MM.1S (cell line): ENCODE results near the gene RPUSD1.

ENCODE experiments used
- DNase-seq: peaks from one replicate; pipeline ENCODE4 v3.0.0-alpha.2; 2015
- H2AFZ ChIP-seq: fragments of 300-600 bp; sonication (generic); 2 replicates; pipeline ENCODE4 v1.6.0; 2016; ENCODE audit warnings: antibody characterized with exemption, low read length
- H3F3A ChIP-seq: fragments of 300-600 bp; sonication (generic); 2 replicates; pipeline ENCODE4 v1.6.1; 2016; ENCODE audit warnings: mild to moderate bottlenecking, antibody characterized with exemption, low read length, moderate library complexity, mixed read lengths; ENCODE audit not compliant: insufficient read depth
- H3K27ac ChIP-seq: fragments of 300-600 bp; sonication (generic); 2 replicates; pipeline ENCODE4 v1.5.1; 2016; ENCODE audit warnings: mild to moderate bottlenecking, low read length
- H3K27me3 ChIP-seq: fragments of 300-600 bp; sonication (generic); replicated peaks from 2 replicates; pipeline ENCODE4 v1.6.0; 2016; ENCODE audit warnings: low read length; ENCODE audit not compliant: insufficient read depth
- H3K36me3 ChIP-seq: fragments of 300-600 bp; sonication (generic); replicated peaks from 2 replicates; pipeline ENCODE4 v1.6.1; 2016; ENCODE audit warnings: mild to moderate bottlenecking, low read length, mixed read lengths; ENCODE audit not compliant: insufficient read depth
- H3K4me1 ChIP-seq: fragments of 300-600 bp; sonication (generic); 2 replicates; pipeline ENCODE4 v1.6.1; 2016; ENCODE audit warnings: low read length, mixed read lengths
- H3K4me2 ChIP-seq: fragments of 300-600 bp; sonication (generic); 2 replicates; pipeline ENCODE4 v1.6.0; 2016; ENCODE audit warnings: low read depth, low read length
- H3K4me3 ChIP-seq: fragments of 300-600 bp; sonication (generic); 2 replicates; pipeline ENCODE4 v1.5.1; 2016; ENCODE audit warnings: low read length, mixed read lengths
- H3K79me2 ChIP-seq: fragments of 300-600 bp; sonication (generic); 2 replicates; pipeline ENCODE4 v1.6.1; 2016; ENCODE audit warnings: mixed run types, low read length, mixed read lengths
- H3K9ac ChIP-seq: fragments of 300-600 bp; sonication (generic); 2 replicates; pipeline ENCODE4 v1.6.1; 2016; ENCODE audit warnings: low read length, mixed read lengths
- H3K9me2 ChIP-seq: fragments of 300-600 bp; sonication (generic); replicated peaks from 2 replicates; pipeline ENCODE4 v1.6.1; 2016; ENCODE audit warnings: mild to moderate bottlenecking, low read length, mixed read lengths; ENCODE audit not compliant: insufficient read depth
- H3K9me3 ChIP-seq: fragments of 300-600 bp; sonication (generic); replicated peaks from 2 replicates; pipeline ENCODE4 v1.6.1; 2016; ENCODE audit warnings: mild to moderate bottlenecking, low read length, mixed read lengths; ENCODE audit not compliant: insufficient read depth
- H4K20me1 ChIP-seq: fragments of 300-600 bp; sonication (generic); 2 replicates; pipeline ENCODE4 v1.6.1; 2016; ENCODE audit warnings: mild to moderate bottlenecking, low read length, moderate library complexity, mixed read lengths; ENCODE audit not compliant: insufficient read depth
- CTCF ChIP-seq: fragments of 300-600 bp; sonication (generic); IDR thresholded peaks from 2 replicates; pipeline ENCODE4 v1.5.1; 2016; ENCODE audit warnings: antibody characterized with exemption, low read length, mixed read lengths
- EZH2 ChIP-seq: fragments of 300-600 bp; sonication (generic); optimal IDR thresholded peaks from 2 replicates; pipeline ENCODE3; 2017; ENCODE audit warnings: low read depth, mild to moderate bottlenecking, antibody characterized with exemption, low read length, mixed read lengths
- EZH2phosphoT487 ChIP-seq: fragments of 300-600 bp; sonication (generic); IDR thresholded peaks from 2 replicates; pipeline ENCODE4 v1.6.1; 2018; ENCODE audit warnings: antibody characterized with exemption, low read length

Gene RPUSD1

GRCh38 chr16:833411-833810 is 45.2 kb upstream of the RPUSD1 start:
- no peak for DNase-seq
- H3F3A ChIP-seq, result no peaks in the 10 kb centered on the region
- no peak overlapping the region for H3K9ac ChIP-seq
- no peak overlapping the region for H3K4me2 ChIP-seq
- no peak overlapping the region for H3K4me3 ChIP-seq
- TF ChIP-seq CTCF (no peak), EZH2phosphoT487 (no peak), EZH2 (no peak)
- H3K9me2 ChIP-seq, result no peaks in the 10 kb centered on the region
- no peaks in the 10 kb centered on the region for H3K4me1 ChIP-seq
- H3K9me3 ChIP-seq, result 0 out of 2 replicates have a peak, but pooled peaks cover 3% of the 10 kb centered on the region
- peaks cover 85% of the 10 kb centered on the region for H3K27me3 ChIP-seq
- no peak overlapping the region for H3K27ac ChIP-seq
- no peaks in the 10 kb centered on the region for H3K36me3 ChIP-seq
- no peaks in the 10 kb centered on the region for H4K20me1 ChIP-seq
- no peaks in the 10 kb centered on the region for H3K79me2 ChIP-seq
- no peak overlapping the region for H2AFZ ChIP-seq

- no peak for DNase-seq
- no peaks in the 10 kb centered on the region for H3K36me3 ChIP-seq
- no peaks in the 10 kb centered on the region for H3K79me2 ChIP-seq
- H3K4me3 ChIP-seq, result no peak overlapping the region
- peaks cover 87% of the 10 kb centered on the region for H3K27me3 ChIP-seq
- no peak for TF ChIP-seq EZH2
- no peak overlapping the region for H3K9ac ChIP-seq
- H3K9me3 ChIP-seq, result 0 out of 2 replicates have a peak, but pooled peaks cover 3% of the 10 kb centered on the region
- H3F3A ChIP-seq, result no peaks in the 10 kb centered on the region
- H4K20me1 ChIP-seq, result no peaks in the 10 kb centered on the region
- no peak overlapping the region for H2AFZ ChIP-seq
- H3K9me2 ChIP-seq, result no peaks in the 10 kb centered on the region
- no peaks in the 10 kb centered on the region for H3K4me1 ChIP-seq
- H3K27ac ChIP-seq, result no peak overlapping the region
- H3K4me2 ChIP-seq, result no peak overlapping the region
These were observed 44.6 kb upstream of the RPUSD1 start for GRCh38 chr16:832652-833336.

- H3K4me1 ChIP-seq, result no peaks in the 10 kb centered on the region
- no peak overlapping the region for H3K27ac ChIP-seq
- H2AFZ ChIP-seq, result no peak overlapping the region
- no peak overlapping the region for H3K9ac ChIP-seq
- 0 out of 2 replicates have a peak, but pooled peaks cover 3% of the 10 kb centered on the region for H3K9me3 ChIP-seq
- H3F3A ChIP-seq, result no peaks in the 10 kb centered on the region
- no peaks in the 10 kb centered on the region for H3K36me3 ChIP-seq
- H3K4me2 ChIP-seq, result no peak overlapping the region
- H3K4me3 ChIP-seq, result no peak overlapping the region
- peaks cover 95% of the 10 kb centered on the region for H3K27me3 ChIP-seq
- no peaks in the 10 kb centered on the region for H4K20me1 ChIP-seq
- DNase-seq, result no peak
- TF ChIP-seq CTCF, result no peak
- no peak for TF ChIP-seq EZH2phosphoT487
- TF ChIP-seq EZH2, result no peak
- H3K9me2 ChIP-seq, result no peaks in the 10 kb centered on the region
- H3K79me2 ChIP-seq, result no peaks in the 10 kb centered on the region
These were observed 43.6 kb upstream of the RPUSD1 start for GRCh38 chr16:831571-832413.
